Left ventricle myocardium inferior (tissue), 1 donor: ENCODE measurements around the gene ZNF496. TPM values are rescaled to one million over a fixed set of nuclear protein-coding genes. Genes with fewer than 3 reads are reported as not detected.

Experiments
- DNase-seq: peaks from one replicate; pipeline ENCODE4 v3.0.0-alpha.2; 2020
- H3K27ac ChIP-seq: fragments of 200-600 bp; replicated peaks from 2 replicates; pipeline ENCODE4 v1.8.0; 2021
- H3K27me3 ChIP-seq: fragments of 200-600 bp; 2 replicates; pipeline ENCODE4 v1.8.0; 2021; ENCODE audit warnings: low read depth
- H3K36me3 ChIP-seq: fragments of 200-600 bp; 2 replicates; pipeline ENCODE4 v1.8.0; 2021
- H3K4me1 ChIP-seq: fragments of 200-600 bp; 2 replicates; pipeline ENCODE4 v1.8.0; 2021
- H3K4me3 ChIP-seq: fragments of 200-600 bp; 2 replicates; pipeline ENCODE4 v1.8.0; 2021; ENCODE audit warnings: mild to moderate bottlenecking, moderate library complexity
- H3K9me3 ChIP-seq: fragments of 200-600 bp; replicated peaks from 2 replicates; pipeline ENCODE4 v1.8.0; 2021
- CTCF ChIP-seq: fragments of 200-600 bp; IDR thresholded peaks from 2 replicates; pipeline ENCODE4 v1.8.0; 2021; ENCODE audit warnings: antibody characterized with exemption, mild to moderate bottlenecking, borderline replicate concordance
- intact Hi-C: fragments of 100-400 bp; cut with micrococcal nuclease; formaldehyde crosslinking; loops from one replicate; pipeline ENCODE4 v1.11.0; 2022
- total RNA-seq: library from RNA; stranded (reverse); fragmentation: NEBNext Ultra II Directional; extraction: Animal tissue kit (Norgen Biotek cat#: 25700); gene quantifications from one replicate; pipeline ENCODE4 v1.2.1, GENCODE V29; 2021
- donor health status: DM: no; HTN: yes; CAD: no; lungs with severe emphysema.

ZNF496 gene
- total RNA-seq, 1 donor from 2014 or later: 12.8 TPM

GRCh38 chr1:247329097-247329617 is 2.5 kb downstream of the ZNF496 start:
- intact Hi-C loops: no loop called here
- peaks cover 49% of the 10 kb centered on the region for H3K36me3 ChIP-seq
- no peak for TF ChIP-seq CTCF

GRCh38 chr1:247328311-247328710 is 3.4 kb downstream of the ZNF496 start:
- Histone ChIP-seq H3K4me3 (no peak overlapping the region), H3K36me3 (peaks cover 52% of the 10 kb centered on the region), H3K27me3 (no peaks in the 10 kb centered on the region), H3K4me1 (peaks cover 46% of the 10 kb centered on the region), H3K9me3 (no peaks in the 10 kb centered on the region), H3K27ac (no peak overlapping the region)
- DNase-seq: no peak
- intact Hi-C loops: no loop called here
- TF ChIP-seq CTCF: no peak

More at GRCh38 chr1:247329097-247329617, 2.5 kb downstream of the ZNF496 start:
- Histone ChIP-seq H3K4me1 (peaks cover 53% of the 10 kb centered on the region), H3K4me3 (no peak overlapping the region), H3K27me3 (no peaks in the 10 kb centered on the region), H3K9me3 (no peaks in the 10 kb centered on the region), H3K27ac (no peak overlapping the region)
- no peak for DNase-seq

- Histone ChIP-seq H3K27me3 (no peaks in the 10 kb centered on the region), H3K27ac (no peak overlapping the region), H3K4me1 (peaks cover 30% of the 10 kb centered on the region), H3K36me3 (peaks cover 70% of the 10 kb centered on the region), H3K9me3 (no peaks in the 10 kb centered on the region), H3K4me3 (no peak overlapping the region)
- no peak for DNase-seq
- intact Hi-C loops: no loop called here
- no peak for TF ChIP-seq CTCF
Measured at GRCh38 chr1:247326411-247327130, 5.1 kb downstream of the ZNF496 start.

GRCh38 chr1:247324923-247325322 is 6.7 kb downstream of the ZNF496 start:
- no peak for DNase-seq
- Histone ChIP-seq H3K4me3 (no peak overlapping the region), H3K36me3 (peaks cover 86% of the 10 kb centered on the region), H3K9me3 (no peaks in the 10 kb centered on the region), H3K27ac (no peak overlapping the region), H3K4me1 (peaks cover 15% of the 10 kb centered on the region), H3K27me3 (no peaks in the 10 kb centered on the region)
- intact Hi-C loops: no loop called here
- TF ChIP-seq CTCF: no peak

GRCh38 chr1:247324204-247324787 is 7.4 kb downstream of the ZNF496 start:
- Histone ChIP-seq H3K27me3 (no peaks in the 10 kb centered on the region), H3K27ac (no peak overlapping the region), H3K9me3 (no peaks in the 10 kb centered on the region), H3K4me1 (peaks cover 12% of the 10 kb centered on the region), H3K4me3 (no peak overlapping the region), H3K36me3 (peaks cover 86% of the 10 kb centered on the region)
- TF ChIP-seq CTCF: no peak
- intact Hi-C loops: no loop called here
- DNase-seq: no peak
